Stimulated activated naive CD8-positive, alpha-beta T cell treated with anti-CD3 and anti-CD28 coated beads, Interleukin-15, Interleukin-2, amounts not matched to agents 100 U/mL and 50 U/mL, for 24 hours (primary cell): ENCODE results near the gene MARCHF9.
"Not testable (repeated sequence)": the region's sequence is repeated elsewhere in the genome, so short reads cannot be mapped to it uniquely, and the experiment has no call there.

Source experiments
- ATAC-seq: fragments of 150-1000 bp; cut with Tn5 transposase; one replicate; pipeline ENCODE4 v1.10.0; 2021
- DNase-seq: peaks from one replicate; pipeline ENCODE4 v3.0.0; 2021

Gene MARCHF9

GRCh38 chr12:57754411-57755193, at the start of gene MARCHF9:
Gene MARCHF9, plus strand, starts transcription at chr12:57755103. Its CDS starts 426 bp downstream, at chr12:57755529.
- ATAC-seq: peak; percentile 50
- peak; percentile 85 for DNase-seq

- no peak for DNase-seq
- ATAC-seq: no peak
Measured at GRCh38 chr12:57707250-57707649, 47.7 kb upstream of the MARCHF9 start.

- ATAC-seq: no peak
- DNase-seq: no peak
Measured at GRCh38 chr12:57708296-57708695, 46.6 kb upstream of the MARCHF9 start.

GRCh38 chr12:57712701-57713100, 42.2 kb upstream of the MARCHF9 start:
- DNase-seq (no peak), ATAC-seq (no peak)

GRCh38 chr12:57713209-57713608, 41.7 kb upstream of the MARCHF9 start:
- ATAC-seq: no peak
- no peak for DNase-seq

GRCh38 chr12:57715036-57715748, 39.7 kb upstream of the MARCHF9 start:
- ATAC-seq, DNase-seq: not testable (repeated sequence)

- DNase-seq: no peak
Measured at GRCh38 chr12:57715786-57716185, 39.1 kb upstream of the MARCHF9 start.

GRCh38 chr12:57716305-57716704, 38.6 kb upstream of the MARCHF9 start:
- ATAC-seq: no peak
- DNase-seq: no peak

More at GRCh38 chr12:57715786-57716185, 39.1 kb upstream of the MARCHF9 start:
- ATAC-seq: no peak

GRCh38 chr12:57717131-57717530, 37.8 kb upstream of the MARCHF9 start:
- DNase-seq: no peak
- ATAC-seq: no peak

- no peak for ATAC-seq
- DNase-seq: no peak
Measured at GRCh38 chr12:57717846-57718640, 36.9 kb upstream of the MARCHF9 start.

GRCh38 chr12:57718641-57719528, 36.0 kb upstream of the MARCHF9 start:
- ATAC-seq: no peak
- no peak for DNase-seq

GRCh38 chr12:57719777-57720605, 34.9 kb upstream of the MARCHF9 start:
- ATAC-seq (no peak), DNase-seq (no peak)

- no peak for ATAC-seq
Measured at GRCh38 chr12:57720606-57721595, 34.0 kb upstream of the MARCHF9 start.

GRCh38 chr12:57721846-57722608, 32.9 kb upstream of the MARCHF9 start:
- not testable (repeated sequence) for ATAC-seq, DNase-seq

More at GRCh38 chr12:57720606-57721595, 34.0 kb upstream of the MARCHF9 start:
- no peak for DNase-seq

GRCh38 chr12:57722716-57723629, 31.9 kb upstream of the MARCHF9 start:
- DNase-seq (no peak), ATAC-seq (no peak)

GRCh38 chr12:57723630-57723962, 31.3 kb upstream of the MARCHF9 start:
- no peak for DNase-seq
- ATAC-seq: no peak
